Measurements from ENCODE around the gene HMGN3. TPM values are rescaled to one million over a fixed set of nuclear protein-coding genes. Genes with fewer than 3 reads are reported as not detected.

The HMGN3 gene
- total and polyA plus RNA-seq, 2 of the 13 experiments (the other 11 are each of a cell fraction or from before 2014, with no cell fraction given) = 67.9 to 145 TPM

- in situ Hi-C loops (cut with HindIII; ENCODE audit: extremely low pct_ligation_motif_present, low pct_unique_long_range_greater_than_20kb) (no loop called here), intact Hi-C loops (cut with micrococcal nuclease; ENCODE audit: unreplicated experiment) (no loop called here)
- no peak for TF ChIP-seq DNMT1 (CRISPR knock-in tag; IDR thresholded peaks at IDR 0.05)
- peak in 1 of 2 experiments; percentile 45; a peak in 2 of 4 replicates for TF ChIP-seq MAFK (conservative IDR thresholded peaks at IDR 0.05 in 1 of 2, IDR thresholded peaks at IDR 0.05 in 1 of 2; ENCODE audit: low read length in 2 of 2)
- ATAC-seq (no peak), FAIRE-seq (no peak), DNase-seq (ENCODE audit: low spot score) (no peak)
- peaks cover 28% of the 10 kb centered on the region for H3K4me1 ChIP-seq (ENCODE audit: insufficient read depth, low read length)
- H3K79me2 ChIP-seq (ENCODE audit: insufficient read depth, low read length) = no peaks in the 10 kb centered on the region
- no peaks in the 10 kb centered on the region for H4K20me1 ChIP-seq (ENCODE audit: insufficient read depth, low read length)
- H3K9me3 ChIP-seq (ENCODE audit: low read length) = peaks cover 7% of the 10 kb centered on the region
- H3K36me3 ChIP-seq (replicated peaks in 1 of 2; ENCODE audit: control insufficient read depth in 1 of 2, insufficient read depth in 2 of 2, low read length in 2 of 2) = no peaks in the 10 kb centered on the region
- no peak overlapping the region for H3K4me2 ChIP-seq (ENCODE audit: low read depth, low read length)
- CTCF ChIA-PET (ENCODE audit: low intra/inter-chr PET ratio, low total read pairs) = no interaction called here
- no peak overlapping the region for H3K27ac ChIP-seq (ENCODE audit: extremely low read length, insufficient read depth, low read length)
- H2AFZ ChIP-seq (ENCODE audit: low read length) = no peak overlapping the region
- no peak overlapping the region for H3K9ac ChIP-seq (ENCODE audit: insufficient read depth, low read depth, low read length)
- POLR2A ChIA-PET = no interaction called here
- BruUV-seq (replicated peaks) = no TSS peak
- H3K27me3 ChIP-seq (ENCODE audit: control insufficient read depth in 1 of 2, insufficient read depth in 2 of 2, low read length in 2 of 2) = no peaks in the 10 kb centered on the region
- H3K4me3 ChIP-seq (replicated peaks in 1 of 3; ENCODE audit: insufficient read depth in 1 of 3, low read depth in 2 of 3, low read length in 3 of 3) = no peak overlapping the region
- WGBS (ENCODE audit: low lambda C conversion rate) = 87% methylated on average over 2 of the region's 2 CpGs
Observed at GRCh38 chr6:79189760-79190350, 44.6 kb downstream of the HMGN3 start.

GRCh38 chr6:79188885-79189480 is 45.5 kb downstream of the HMGN3 start:
- Histone ChIP-seq H3K27ac (ENCODE audit: extremely low read length, insufficient read depth, low read length) (no peak overlapping the region), H3K27me3 (ENCODE audit: control insufficient read depth in 1 of 2, insufficient read depth in 2 of 2, low read length in 2 of 2) (peaks cover 0 to 2% of the 10 kb centered on the region in 2 experiments; a peak in 1 of 5 replicates), H3K36me3 (replicated peaks in 1 of 2; ENCODE audit: control insufficient read depth in 1 of 2, insufficient read depth in 2 of 2, low read length in 2 of 2) (no peaks in the 10 kb centered on the region), H2AFZ (ENCODE audit: low read length) (no peak overlapping the region), H4K20me1 (ENCODE audit: insufficient read depth, low read length) (no peaks in the 10 kb centered on the region), H3K4me1 (ENCODE audit: insufficient read depth, low read length) (peaks cover 28% of the 10 kb centered on the region), H3K9ac (ENCODE audit: insufficient read depth, low read depth, low read length) (no peak overlapping the region), H3K4me3 (replicated peaks in 1 of 3; ENCODE audit: insufficient read depth in 1 of 3, low read depth in 2 of 3, low read length in 3 of 3) (no peak overlapping the region), H3K4me2 (ENCODE audit: low read depth, low read length) (no peak overlapping the region), H3K9me3 (ENCODE audit: low read length) (peaks cover 7% of the 10 kb centered on the region), H3K79me2 (ENCODE audit: insufficient read depth, low read length) (no peaks in the 10 kb centered on the region)
- in situ Hi-C loops (cut with HindIII; ENCODE audit: extremely low pct_ligation_motif_present, low pct_unique_long_range_greater_than_20kb) = no loop called here
- 84% methylated on average over 3 of the region's 3 CpGs for WGBS (ENCODE audit: low lambda C conversion rate)
- DNase-seq (ENCODE audit: low spot score) = no peak
- ATAC-seq = no peak
- CTCF ChIA-PET (ENCODE audit: low intra/inter-chr PET ratio, low total read pairs) = no interaction called here
- BruUV-seq (replicated peaks) = no TSS peak
- FAIRE-seq = no peak
- POLR2A ChIA-PET = no interaction called here
- intact Hi-C loops (cut with micrococcal nuclease; ENCODE audit: unreplicated experiment) = no loop called here
- no peak for TF ChIP-seq MIER2 (CRISPR knock-in tag; IDR thresholded peaks at IDR 0.05)
- no peak for TF ChIP-seq ETS1 (CRISPR knock-in tag; IDR thresholded peaks at IDR 0.05)
- no peak for TF ChIP-seq ZNF512B (CRISPR knock-in tag; IDR thresholded peaks at IDR 0.05; ENCODE audit: borderline replicate concordance)
- TF ChIP-seq SMC3 (IDR thresholded peaks at IDR 0.05; ENCODE audit: low read length) = no peak
- TF ChIP-seq CEBPG (CRISPR knock-in tag; IDR thresholded peaks at IDR 0.05) = no peak
- no peak for TF ChIP-seq FOXP1 (IDR thresholded peaks at IDR 0.05)
- TF ChIP-seq FOXP1 (CRISPR knock-in tag; IDR thresholded peaks at IDR 0.05) = no peak
- TF ChIP-seq NR2F2 (IDR thresholded peaks at IDR 0.05; ENCODE audit: borderline replicate concordance, low read depth) = no peak
- TF ChIP-seq JDP2 (CRISPR knock-in tag; IDR thresholded peaks at IDR 0.05; ENCODE audit: borderline replicate concordance) = no peak

Data from HepG2 (cell line).